ENCODE data around the gene CHST9.
"Not testable (repeated sequence)": the region's sequence is repeated elsewhere in the genome, so short reads cannot be mapped to it uniquely, and the experiment has no call there.

CHST9 gene

GRCh38 chr18:27007880-27008279, 177.2 kb downstream of the CHST9 start:
- no peak for DNase-seq (ENCODE audit: low read depth in 2 of 3, low spot score in 1 of 3)

GRCh38 chr18:27005589-27005988, 179.5 kb downstream of the CHST9 start:
- no peak for DNase-seq (ENCODE audit: low read depth in 2 of 3, low spot score in 1 of 3)

DNA sequence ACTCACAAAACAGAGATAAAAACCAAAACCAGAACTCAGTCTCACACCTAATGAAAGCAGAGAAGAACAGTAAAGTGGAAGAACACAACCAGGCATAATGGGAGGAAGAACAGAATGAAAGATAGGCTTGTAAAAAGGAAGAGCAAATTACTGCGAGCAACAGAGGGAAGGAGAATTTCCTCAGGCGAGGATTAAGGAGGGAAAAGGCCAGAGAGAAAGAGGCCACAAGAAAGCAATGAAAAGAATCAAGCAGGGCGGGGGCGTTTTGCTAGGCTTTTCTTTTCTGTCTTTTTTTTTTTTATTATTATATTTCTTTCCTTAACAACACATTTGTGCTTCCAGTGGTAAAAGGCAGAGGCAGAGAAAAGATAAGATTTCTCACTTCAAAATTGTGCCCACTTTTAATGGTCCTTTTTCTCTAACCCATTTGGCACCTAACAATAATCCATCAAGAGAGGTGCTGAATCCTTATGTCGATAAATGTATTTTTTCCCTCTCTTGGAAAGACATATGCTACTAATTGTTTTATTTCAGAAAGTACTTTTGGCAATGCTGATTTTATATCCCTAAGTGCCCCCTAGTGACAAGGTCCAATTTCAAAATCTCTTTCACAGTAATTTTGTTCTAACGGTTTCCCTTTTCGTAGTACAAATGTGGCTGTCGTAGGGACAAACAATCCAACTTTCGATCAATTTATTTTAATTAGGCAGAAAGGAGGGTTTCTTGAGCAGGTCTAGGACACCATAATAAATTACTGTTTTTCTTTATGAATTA, 180.9 kb downstream of the CHST9 start:
- no peak for DNase-seq (ENCODE audit: low read depth in 2 of 3, low spot score in 1 of 3)

- DNase-seq (ENCODE audit: low read depth in 2 of 3, low spot score in 1 of 3) = no peak
Measured at GRCh38 chr18:26999797-27000196, 185.3 kb downstream of the CHST9 start.

DNA sequence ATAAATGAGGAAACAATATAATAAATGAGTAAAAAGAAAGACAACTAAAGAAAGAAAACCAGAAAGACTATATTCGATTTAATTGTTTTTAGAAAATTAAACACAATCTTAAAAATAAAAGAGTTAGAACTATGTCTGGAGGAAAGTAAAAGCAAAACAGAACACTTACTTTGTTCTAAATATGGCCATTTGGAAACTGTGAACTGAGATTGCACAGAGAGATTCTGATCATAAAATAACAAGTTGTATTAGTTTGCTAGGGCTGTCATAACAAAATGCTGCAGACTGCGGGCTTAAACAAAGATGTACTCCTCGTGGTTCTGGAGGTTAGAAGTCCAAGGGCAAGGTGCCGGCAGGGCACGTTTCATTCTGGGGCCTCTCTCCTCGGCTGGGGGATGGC, 191.5 kb downstream of the CHST9 start:
- no peak for DNase-seq (ENCODE audit: low read depth in 2 of 3, low spot score in 1 of 3)

- DNase-seq (ENCODE audit: low read depth in 2 of 3, low spot score in 1 of 3) = no peak
Measured at GRCh38 chr18:26992926-26993325, 192.2 kb downstream of the CHST9 start.

DNA sequence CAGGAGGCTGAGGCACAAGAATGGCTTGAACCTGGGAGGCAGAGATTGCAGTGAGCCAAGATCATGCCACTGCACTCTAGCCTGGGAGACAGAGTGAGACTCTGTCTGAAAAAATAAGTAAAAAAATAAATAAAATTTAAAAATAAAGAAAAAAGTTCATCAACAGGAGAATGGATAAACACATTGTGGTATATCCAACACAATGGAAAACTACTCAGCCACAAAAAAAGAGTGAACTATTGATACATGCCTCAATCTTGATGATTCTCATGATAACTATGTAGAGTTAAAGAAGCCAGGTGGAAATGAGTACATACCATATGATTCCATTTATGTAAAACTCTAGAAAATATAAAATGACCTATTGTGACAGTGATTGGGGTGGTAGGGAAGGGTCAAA, 195.3 kb downstream of the CHST9 start:
- DNase-seq (ENCODE audit: low read depth in 2 of 3, low spot score in 1 of 3) = no peak

DNA sequence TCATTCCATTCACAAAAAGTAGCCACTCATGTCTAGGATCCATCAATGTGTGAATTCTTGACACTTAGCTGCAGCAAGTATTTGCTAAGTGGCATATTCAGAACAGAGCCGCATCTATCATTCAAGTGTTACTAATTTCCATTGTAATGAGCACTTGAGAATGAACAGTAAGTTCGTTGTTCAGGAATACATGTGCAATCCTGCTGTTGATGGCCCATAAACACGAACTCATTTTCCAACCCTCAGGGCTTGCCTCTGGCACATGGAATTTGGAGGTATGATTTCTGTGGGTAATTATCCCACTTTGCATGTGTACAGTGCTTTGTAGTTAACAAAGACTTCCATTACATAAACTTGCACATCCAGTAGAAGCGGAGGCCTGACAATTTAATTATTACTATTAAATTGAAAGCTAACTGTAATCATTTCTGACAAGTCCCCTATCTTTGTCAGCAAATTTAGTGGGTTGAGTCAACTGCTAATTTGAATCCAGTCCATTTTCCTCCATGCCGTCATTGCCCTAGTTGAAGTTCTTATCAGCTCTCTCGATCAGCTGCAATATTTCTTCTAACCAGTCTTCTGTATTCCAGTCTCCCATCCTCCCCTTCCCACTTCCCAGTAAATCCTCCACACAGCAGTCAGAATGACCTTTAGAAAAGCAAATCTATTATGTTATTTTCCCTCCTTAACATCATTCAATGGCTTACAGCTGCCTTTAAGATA, 203.6 kb downstream of the CHST9 start:
- no peak for DNase-seq (ENCODE audit: low read depth in 2 of 3, low spot score in 1 of 3)

- DNase-seq (ENCODE audit: low read depth in 2 of 3, low spot score in 1 of 3) = no peak
Measured at GRCh38 chr18:26978812-26979341, 206.2 kb downstream of the CHST9 start.

- no peak for DNase-seq (ENCODE audit: low read depth in 2 of 3, low spot score in 1 of 3)
Measured at GRCh38 chr18:26977781-26978180, 207.3 kb downstream of the CHST9 start.

- DNase-seq (ENCODE audit: low read depth in 2 of 3, low spot score in 1 of 3) = no peak
Measured at GRCh38 chr18:26976206-26976605, 208.9 kb downstream of the CHST9 start.

GRCh38 chr18:26972549-26972948, 212.6 kb downstream of the CHST9 start:
- DNase-seq (ENCODE audit: low read depth in 2 of 3, low spot score in 1 of 3) = not testable (repeated sequence)

DNA sequence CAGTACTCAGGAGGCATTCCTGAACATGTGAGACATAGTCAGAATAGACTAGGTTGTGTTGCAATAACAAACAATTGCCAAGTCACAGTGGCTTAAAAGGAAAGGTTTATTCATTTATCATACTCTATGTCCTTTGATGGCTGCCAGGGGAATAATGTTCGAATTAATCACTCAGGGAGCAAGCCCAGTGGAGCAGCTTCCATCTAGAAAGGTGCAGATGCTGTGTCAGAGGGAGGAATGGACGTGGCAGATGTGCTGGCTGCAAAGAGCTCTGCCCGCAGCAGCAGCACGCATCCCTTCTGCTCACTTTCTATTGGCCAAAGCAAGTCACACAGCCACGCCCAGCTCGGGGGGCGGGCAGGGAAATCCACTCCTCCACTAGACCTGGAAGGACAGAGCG, 213.7 kb downstream of the CHST9 start:
- DNase-seq (ENCODE audit: low read depth in 2 of 3, low spot score in 1 of 3) = no peak

DNA sequence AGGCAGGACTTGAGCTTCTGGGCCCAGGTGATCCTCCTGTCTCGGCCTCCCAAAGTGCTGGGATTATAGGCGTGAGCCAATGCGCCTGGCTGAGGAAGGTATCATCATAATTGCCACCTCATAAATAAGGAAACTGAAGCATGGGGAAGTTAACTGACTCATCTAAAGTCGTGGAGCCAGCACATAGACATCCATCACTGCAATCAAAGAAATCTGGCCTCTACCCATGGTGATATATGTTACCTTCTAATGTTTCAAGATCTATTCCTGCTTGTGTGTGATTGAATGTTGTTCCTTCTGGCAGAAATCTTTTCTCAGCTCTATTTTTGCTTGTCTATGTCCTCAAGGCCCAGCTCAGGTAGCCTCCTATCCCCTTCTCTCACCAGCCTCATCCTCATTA, 214.5 kb downstream of the CHST9 start:
- no peak for DNase-seq (ENCODE audit: low read depth in 2 of 3, low spot score in 1 of 3)

DNA sequence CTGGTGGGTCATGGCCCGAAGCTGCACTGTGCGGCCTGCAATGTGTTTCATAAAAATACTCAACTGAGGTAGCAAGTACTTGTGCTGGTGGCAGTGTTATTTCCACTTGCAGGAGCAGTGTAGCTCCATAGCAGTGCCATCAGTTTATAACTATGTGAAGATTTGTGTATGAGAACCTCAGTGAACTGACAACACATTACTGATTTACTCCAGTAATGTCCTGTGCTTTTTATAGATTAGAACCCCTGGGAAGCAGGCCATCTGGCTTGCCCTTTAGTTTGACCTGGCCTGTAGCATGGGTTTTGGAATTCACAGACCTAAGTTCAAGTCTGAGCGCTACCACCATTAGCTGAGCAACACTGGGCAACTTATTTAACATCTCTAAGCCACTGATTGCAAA, 219.9 kb downstream of the CHST9 start:
- no peak for DNase-seq (ENCODE audit: low read depth in 2 of 3, low spot score in 1 of 3)

- no peak for DNase-seq (ENCODE audit: low read depth in 2 of 3, low spot score in 1 of 3)
Measured at GRCh38 chr18:26963292-26963691, 221.8 kb downstream of the CHST9 start.

- no peak for DNase-seq (ENCODE audit: low read depth in 2 of 3, low spot score in 1 of 3)
Measured at GRCh38 chr18:26961839-26962238, 223.3 kb downstream of the CHST9 start.

DNA sequence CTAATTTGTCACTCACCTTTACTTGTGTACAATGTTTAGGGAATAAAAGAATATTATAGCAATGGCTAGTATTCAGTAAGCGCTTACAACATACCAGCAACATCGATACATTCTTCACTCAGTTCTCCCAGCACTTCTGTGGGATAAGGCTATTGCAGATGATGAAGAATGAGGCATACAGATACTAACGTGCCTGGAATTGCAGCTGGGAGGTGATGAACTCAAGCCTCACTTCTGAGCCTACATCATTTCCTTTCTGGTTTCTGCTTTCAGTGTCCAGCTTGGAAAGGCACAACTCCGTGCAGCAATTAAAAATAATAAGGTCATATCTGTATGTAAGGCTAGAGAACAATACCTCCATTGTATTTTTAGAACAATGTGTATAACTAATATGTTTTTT, 224.2 kb downstream of the CHST9 start:
- DNase-seq (ENCODE audit: low read depth in 2 of 3, low spot score in 1 of 3) = no peak

GRCh38 chr18:26956863-26957262, 228.2 kb downstream of the CHST9 start:
- DNase-seq (ENCODE audit: low read depth in 2 of 3, low spot score in 1 of 3) = no peak

DNA sequence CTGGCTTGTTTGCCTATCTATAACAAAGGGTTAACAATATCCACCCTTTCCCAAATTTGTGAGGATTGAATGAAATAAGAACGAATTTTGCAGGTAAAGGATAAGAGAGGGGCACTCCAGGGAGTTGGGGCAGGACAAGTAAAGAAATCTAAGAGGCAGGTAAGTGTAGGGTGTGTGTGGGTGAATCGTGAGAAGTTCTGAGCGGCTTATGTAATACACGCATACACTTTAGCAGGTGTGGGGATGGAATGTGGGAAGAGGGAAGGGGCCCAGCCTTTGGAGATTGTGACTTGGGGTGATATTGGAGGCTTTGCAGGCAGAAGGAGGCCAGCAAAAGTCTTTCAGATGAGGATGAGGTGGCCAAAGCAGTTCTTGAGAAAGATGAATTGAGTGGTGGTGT, 236.4 kb downstream of the CHST9 start:
- DNase-seq (ENCODE audit: low read depth in 2 of 3, low spot score in 1 of 3) = no peak

GRCh38 chr18:26943906-26944305, 241.2 kb downstream of the CHST9 start:
- DNase-seq (ENCODE audit: low read depth in 2 of 3, low spot score in 1 of 3) = no peak

- DNase-seq (ENCODE audit: low read depth in 2 of 3, low spot score in 1 of 3) = no peak
Measured at GRCh38 chr18:26941584-26941983, 243.5 kb downstream of the CHST9 start.

Measured in stimulated activated CD4-positive, alpha-beta T cell treated with anti-CD3 and anti-CD28 coated beads, Interleukin-12 subunit alpha, Interleukin-12 subunit beta, amount 100 ng/mL, for 48 hours (primary cell).